Measurements from ENCODE around the gene POLN. TPM values are rescaled to one million over a fixed set of nuclear protein-coding genes. Genes with fewer than 3 reads are reported as not detected.

POLN gene
- total and polyA plus RNA-seq, 2 experiments from 2014 or later = 1.8 to 4.0 TPM

DNA sequence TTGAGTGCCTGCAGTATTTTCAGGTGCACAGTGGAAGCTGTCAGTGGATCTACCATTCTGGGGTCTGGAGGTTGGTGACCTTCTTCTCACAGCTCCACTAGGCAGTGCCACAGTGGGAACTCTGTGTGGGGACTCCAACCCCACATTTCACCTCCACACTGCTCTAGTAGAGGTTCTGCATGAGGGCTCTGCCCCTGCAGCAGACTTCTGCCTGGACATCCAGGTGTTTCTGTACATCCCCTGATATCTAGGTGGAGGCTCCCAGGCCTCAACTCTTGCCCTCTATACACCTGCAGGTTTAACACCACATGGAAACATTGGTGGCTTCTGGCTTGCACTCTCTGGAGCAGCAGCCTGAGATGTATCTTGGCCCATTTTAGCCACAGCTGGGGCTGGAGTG, 216.1 kb downstream of the POLN start:
- no peaks in the 10 kb centered on the region for H3F3A ChIP-seq (replicated peaks; ENCODE audit: low read depth)
- H3K27me3 Mint-ChIP-seq (ENCODE audit: insufficient read depth, low read depth, poor library complexity) = peaks cover 20% of the 10 kb centered on the region
- H3K27me3 ChIP-seq (ENCODE audit: insufficient read depth) = 0 out of 2 replicates have a peak, but pooled peaks cover 3% of the 10 kb centered on the region
- H3K4me1 Mint-ChIP-seq = peaks cover 11% of the 10 kb centered on the region; the same call in 2 of the 3 replicates
- H3K4me3 Mint-ChIP-seq = no peak overlapping the region
- DNase-seq (ENCODE audit: low spot score) (no peak), ATAC-seq (no peak)
- H3K27ac ChIP-seq (ENCODE audit: low read depth) = no peak overlapping the region
- no peaks in the 10 kb centered on the region for H3K9me2 ChIP-seq (ENCODE audit: insufficient read depth)
- TF ChIP-seq, protein P1, sequence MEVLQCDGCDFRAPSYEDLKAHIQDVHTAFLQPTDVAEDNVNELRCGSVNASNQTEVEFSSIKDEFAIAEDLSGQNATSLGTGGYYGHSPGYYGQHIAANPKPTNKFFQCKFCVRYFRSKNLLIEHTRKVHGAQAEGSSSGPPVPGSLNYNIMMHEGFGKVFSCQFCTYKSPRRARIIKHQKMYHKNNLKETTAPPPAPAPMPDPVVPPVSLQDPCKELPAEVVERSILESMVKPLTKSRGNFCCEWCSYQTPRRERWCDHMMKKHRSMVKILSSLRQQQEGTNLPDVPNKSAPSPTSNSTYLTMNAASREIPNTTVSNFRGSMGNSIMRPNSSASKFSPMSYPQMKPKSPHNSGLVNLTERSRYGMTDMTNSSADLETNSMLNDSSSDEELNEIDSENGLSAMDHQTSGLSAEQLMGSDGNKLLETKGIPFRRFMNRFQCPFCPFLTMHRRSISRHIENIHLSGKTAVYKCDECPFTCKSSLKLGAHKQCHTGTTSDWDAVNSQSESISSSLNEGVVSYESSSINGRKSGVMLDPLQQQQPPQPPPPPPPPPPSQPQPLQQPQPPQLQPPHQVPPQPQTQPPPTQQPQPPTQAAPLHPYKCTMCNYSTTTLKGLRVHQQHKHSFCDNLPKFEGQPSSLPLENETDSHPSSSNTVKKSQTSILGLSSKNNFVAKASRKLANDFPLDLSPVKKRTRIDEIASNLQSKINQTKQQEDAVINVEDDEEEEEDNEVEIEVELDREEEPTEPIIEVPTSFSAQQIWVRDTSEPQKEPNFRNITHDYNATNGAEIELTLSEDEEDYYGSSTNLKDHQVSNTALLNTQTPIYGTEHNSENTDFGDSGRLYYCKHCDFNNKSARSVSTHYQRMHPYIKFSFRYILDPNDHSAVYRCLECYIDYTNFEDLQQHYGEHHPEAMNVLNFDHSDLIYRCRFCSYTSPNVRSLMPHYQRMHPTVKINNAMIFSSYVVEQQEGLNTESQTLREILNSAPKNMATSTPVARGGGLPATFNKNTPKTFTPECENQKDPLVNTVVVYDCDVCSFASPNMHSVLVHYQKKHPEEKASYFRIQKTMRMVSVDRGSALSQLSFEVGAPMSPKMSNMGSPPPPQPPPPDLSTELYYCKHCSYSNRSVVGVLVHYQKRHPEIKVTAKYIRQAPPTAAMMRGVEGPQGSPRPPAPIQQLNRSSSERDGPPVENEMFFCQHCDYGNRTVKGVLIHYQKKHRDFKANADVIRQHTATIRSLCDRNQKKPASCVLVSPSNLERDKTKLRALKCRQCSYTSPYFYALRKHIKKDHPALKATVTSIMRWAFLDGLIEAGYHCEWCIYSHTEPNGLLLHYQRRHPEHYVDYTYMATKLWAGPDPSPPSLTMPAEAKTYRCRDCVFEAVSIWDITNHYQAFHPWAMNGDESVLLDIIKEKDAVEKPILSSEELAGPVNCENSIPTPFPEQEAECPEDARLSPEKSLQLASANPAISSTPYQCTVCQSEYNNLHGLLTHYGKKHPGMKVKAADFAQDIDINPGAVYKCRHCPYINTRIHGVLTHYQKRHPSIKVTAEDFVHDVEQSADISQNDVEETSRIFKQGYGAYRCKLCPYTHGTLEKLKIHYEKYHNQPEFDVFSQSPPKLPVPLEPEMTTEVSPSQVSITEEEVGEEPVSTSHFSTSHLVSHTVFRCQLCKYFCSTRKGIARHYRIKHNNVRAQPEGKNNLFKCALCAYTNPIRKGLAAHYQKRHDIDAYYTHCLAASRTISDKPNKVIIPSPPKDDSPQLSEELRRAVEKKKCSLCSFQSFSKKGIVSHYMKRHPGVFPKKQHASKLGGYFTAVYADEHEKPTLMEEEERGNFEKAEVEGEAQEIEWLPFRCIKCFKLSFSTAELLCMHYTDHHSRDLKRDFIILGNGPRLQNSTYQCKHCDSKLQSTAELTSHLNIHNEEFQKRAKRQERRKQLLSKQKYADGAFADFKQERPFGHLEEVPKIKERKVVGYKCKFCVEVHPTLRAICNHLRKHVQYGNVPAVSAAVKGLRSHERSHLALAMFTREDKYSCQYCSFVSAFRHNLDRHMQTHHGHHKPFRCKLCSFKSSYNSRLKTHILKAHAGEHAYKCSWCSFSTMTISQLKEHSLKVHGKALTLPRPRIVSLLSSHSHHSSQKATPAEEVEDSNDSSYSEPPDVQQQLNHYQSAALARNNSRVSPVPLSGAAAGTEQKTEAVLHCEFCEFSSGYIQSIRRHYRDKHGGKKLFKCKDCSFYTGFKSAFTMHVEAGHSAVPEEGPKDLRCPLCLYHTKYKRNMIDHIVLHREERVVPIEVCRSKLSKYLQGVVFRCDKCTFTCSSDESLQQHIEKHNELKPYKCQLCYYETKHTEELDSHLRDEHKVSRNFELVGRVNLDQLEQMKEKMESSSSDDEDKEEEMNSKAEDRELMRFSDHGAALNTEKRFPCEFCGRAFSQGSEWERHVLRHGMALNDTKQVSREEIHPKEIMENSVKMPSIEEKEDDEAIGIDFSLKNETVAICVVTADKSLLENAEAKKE (CRISPR knock-in tag; IDR thresholded peaks at IDR 0.05) = no peak
- TF ChIP-seq POLR2AphosphoS5 (IDR thresholded peaks at IDR 0.05; ENCODE audit: low read depth) (no peak), JUNB (IDR thresholded peaks at IDR 0.05; ENCODE audit: unreplicated experiment) (no peak), EZH2 (IDR thresholded peaks at IDR 0.05; ENCODE audit: low read depth, unreplicated experiment) (no peak), NANOG (IDR thresholded peaks at IDR 0.05; ENCODE audit: borderline replicate concordance) (no peak), STAT1 (IDR thresholded peaks at IDR 0.05; ENCODE audit: unreplicated experiment) (no peak), EZH2phosphoT487 (IDR thresholded peaks at IDR 0.05; ENCODE audit: unreplicated experiment) (no peak), ZNF114 (CRISPR knock-in tag; IDR thresholded peaks at IDR 0.05) (no peak), ZNF331 (CRISPR knock-in tag; IDR thresholded peaks at IDR 0.05; ENCODE audit: low read depth) (no peak), CREB1 (CRISPR knock-in tag; IDR thresholded peaks at IDR 0.05; ENCODE audit: low read depth) (no peak)
- TF ChIP-seq, protein P2, sequence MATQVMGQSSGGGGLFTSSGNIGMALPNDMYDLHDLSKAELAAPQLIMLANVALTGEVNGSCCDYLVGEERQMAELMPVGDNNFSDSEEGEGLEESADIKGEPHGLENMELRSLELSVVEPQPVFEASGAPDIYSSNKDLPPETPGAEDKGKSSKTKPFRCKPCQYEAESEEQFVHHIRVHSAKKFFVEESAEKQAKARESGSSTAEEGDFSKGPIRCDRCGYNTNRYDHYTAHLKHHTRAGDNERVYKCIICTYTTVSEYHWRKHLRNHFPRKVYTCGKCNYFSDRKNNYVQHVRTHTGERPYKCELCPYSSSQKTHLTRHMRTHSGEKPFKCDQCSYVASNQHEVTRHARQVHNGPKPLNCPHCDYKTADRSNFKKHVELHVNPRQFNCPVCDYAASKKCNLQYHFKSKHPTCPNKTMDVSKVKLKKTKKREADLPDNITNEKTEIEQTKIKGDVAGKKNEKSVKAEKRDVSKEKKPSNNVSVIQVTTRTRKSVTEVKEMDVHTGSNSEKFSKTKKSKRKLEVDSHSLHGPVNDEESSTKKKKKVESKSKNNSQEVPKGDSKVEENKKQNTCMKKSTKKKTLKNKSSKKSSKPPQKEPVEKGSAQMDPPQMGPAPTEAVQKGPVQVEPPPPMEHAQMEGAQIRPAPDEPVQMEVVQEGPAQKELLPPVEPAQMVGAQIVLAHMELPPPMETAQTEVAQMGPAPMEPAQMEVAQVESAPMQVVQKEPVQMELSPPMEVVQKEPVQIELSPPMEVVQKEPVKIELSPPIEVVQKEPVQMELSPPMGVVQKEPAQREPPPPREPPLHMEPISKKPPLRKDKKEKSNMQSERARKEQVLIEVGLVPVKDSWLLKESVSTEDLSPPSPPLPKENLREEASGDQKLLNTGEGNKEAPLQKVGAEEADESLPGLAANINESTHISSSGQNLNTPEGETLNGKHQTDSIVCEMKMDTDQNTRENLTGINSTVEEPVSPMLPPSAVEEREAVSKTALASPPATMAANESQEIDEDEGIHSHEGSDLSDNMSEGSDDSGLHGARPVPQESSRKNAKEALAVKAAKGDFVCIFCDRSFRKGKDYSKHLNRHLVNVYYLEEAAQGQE (IDR thresholded peaks at IDR 0.05; ENCODE audit: unreplicated experiment) = no peak
- TF ChIP-seq, protein P3, sequence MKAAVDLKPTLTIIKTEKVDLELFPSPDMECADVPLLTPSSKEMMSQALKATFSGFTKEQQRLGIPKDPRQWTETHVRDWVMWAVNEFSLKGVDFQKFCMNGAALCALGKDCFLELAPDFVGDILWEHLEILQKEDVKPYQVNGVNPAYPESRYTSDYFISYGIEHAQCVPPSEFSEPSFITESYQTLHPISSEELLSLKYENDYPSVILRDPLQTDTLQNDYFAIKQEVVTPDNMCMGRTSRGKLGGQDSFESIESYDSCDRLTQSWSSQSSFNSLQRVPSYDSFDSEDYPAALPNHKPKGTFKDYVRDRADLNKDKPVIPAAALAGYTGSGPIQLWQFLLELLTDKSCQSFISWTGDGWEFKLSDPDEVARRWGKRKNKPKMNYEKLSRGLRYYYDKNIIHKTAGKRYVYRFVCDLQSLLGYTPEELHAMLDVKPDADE (IDR thresholded peaks at IDR 0.05) = no peak
- TF ChIP-seq, protein P4, sequence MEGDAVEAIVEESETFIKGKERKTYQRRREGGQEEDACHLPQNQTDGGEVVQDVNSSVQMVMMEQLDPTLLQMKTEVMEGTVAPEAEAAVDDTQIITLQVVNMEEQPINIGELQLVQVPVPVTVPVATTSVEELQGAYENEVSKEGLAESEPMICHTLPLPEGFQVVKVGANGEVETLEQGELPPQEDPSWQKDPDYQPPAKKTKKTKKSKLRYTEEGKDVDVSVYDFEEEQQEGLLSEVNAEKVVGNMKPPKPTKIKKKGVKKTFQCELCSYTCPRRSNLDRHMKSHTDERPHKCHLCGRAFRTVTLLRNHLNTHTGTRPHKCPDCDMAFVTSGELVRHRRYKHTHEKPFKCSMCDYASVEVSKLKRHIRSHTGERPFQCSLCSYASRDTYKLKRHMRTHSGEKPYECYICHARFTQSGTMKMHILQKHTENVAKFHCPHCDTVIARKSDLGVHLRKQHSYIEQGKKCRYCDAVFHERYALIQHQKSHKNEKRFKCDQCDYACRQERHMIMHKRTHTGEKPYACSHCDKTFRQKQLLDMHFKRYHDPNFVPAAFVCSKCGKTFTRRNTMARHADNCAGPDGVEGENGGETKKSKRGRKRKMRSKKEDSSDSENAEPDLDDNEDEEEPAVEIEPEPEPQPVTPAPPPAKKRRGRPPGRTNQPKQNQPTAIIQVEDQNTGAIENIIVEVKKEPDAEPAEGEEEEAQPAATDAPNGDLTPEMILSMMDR (conservative IDR thresholded peaks at IDR 0.05; ENCODE audit: low read depth in 2 of 2) = no peak
- no peak overlapping the region for H2AFZ ChIP-seq
- no peak overlapping the region for H3K4me3 ChIP-seq
- no peak overlapping the region for H3K4me2 ChIP-seq
- no peaks in the 10 kb centered on the region for H3K36me3 ChIP-seq (ENCODE audit: insufficient read depth)
- H3K79me2 ChIP-seq (replicated peaks; ENCODE audit: insufficient read depth) = no peaks in the 10 kb centered on the region
- no peaks in the 10 kb centered on the region for H3K4me1 ChIP-seq (ENCODE audit: insufficient read depth)
- no peaks in the 10 kb centered on the region for H4K20me1 ChIP-seq (replicated peaks; ENCODE audit: insufficient read depth)
- no peak overlapping the region for H3K27ac Mint-ChIP-seq
- H3K36me3 Mint-ChIP-seq (ENCODE audit: low read depth) = peaks cover 3% of the 10 kb centered on the region; the same call in 1 of the 3 replicates
- peaks cover 17% of the 10 kb centered on the region for H3K9me3 Mint-ChIP-seq
